Spinal cord (tissue), 10 donors: ENCODE measurements around the gene EPHA7. TPM values are rescaled to one million over a fixed set of nuclear protein-coding genes. Genes with fewer than 3 reads are reported as not detected.

Source experiments
- DNase-seq, 6 donors: peaks; one replicate each; pipeline versions ENCODE4 v3.0.0 to v3.0.0-alpha.2; 2013 to 2015; ENCODE audit warnings: low spot score in 6 of 6, low read depth in 4 of 6
- H3K27ac ChIP-seq: one replicate; pipeline ENCODE4 v1.5.1; 2013; ENCODE audit warnings: low read depth, low read length, control low read depth
- H3K27me3 ChIP-seq: one replicate; pipeline ENCODE4 v1.6.1; 2013; ENCODE audit warnings: low read length; ENCODE audit not compliant: control insufficient read depth, insufficient read depth
- H3K36me3 ChIP-seq: one replicate; pipeline ENCODE4 v1.6.1; 2013; ENCODE audit warnings: low read length; ENCODE audit not compliant: control insufficient read depth, insufficient read depth
- H3K4me1 ChIP-seq: one replicate; pipeline ENCODE4 v1.6.1; 2013; ENCODE audit warnings: low read length; ENCODE audit not compliant: control insufficient read depth, insufficient read depth
- H3K4me3 ChIP-seq: one replicate; pipeline ENCODE4 v1.5.1; 2013; ENCODE audit warnings: low read depth, low read length, control low read depth
- H3K9me3 ChIP-seq: one replicate; pipeline ENCODE4 v1.6.1; 2013; ENCODE audit warnings: low read length; ENCODE audit not compliant: control insufficient read depth, insufficient read depth
- WGBS: methylation state at CpG from one replicate; pipeline ENCODE4 v1.1.5; 2013; ENCODE audit warnings: missing lambda C conversion rate; ENCODE audit not compliant: insufficient coverage; 5-methylcytosine and 5-hydroxymethylcytosine counted together
- polyA plus RNA-seq, 2 donors: library from polyadenylated mRNA; unstranded; fragments of 120-200 nt; gene quantifications; one replicate each; pipeline ENCODE4 v1.2.1, GENCODE V29; 2013; ENCODE audit not compliant: insufficient read length in 2 of 2
- total RNA-seq, 2 donors: library from RNA; depleted of rRNA in 1 of 2; stranded (reverse); fragments of 120-200 nt in 1 of 2; fragments of >200 nt in 1 of 2; gene quantifications; one replicate each; pipeline versions ENCODE4 v1.2.3 to v1.2.4, GENCODE V29; 2013 to 2014
- donor health status: healthy.

Gene EPHA7
- total and polyA plus RNA-seq, 4 donors: 16.3 to 90.2 (median 45.7) TPM

- no peaks in the 10 kb centered on the region for H3K4me1 ChIP-seq
- no peaks in the 10 kb centered on the region for H3K9me3 ChIP-seq
- no peaks in the 10 kb centered on the region for H3K27me3 ChIP-seq
- WGBS: no CpG with 5 or more reads among the region's 2 CpGs
- DNase-seq: no peak
- H3K36me3 ChIP-seq: no peaks in the 10 kb centered on the region
- no peak overlapping the region for H3K27ac ChIP-seq
- no peak overlapping the region for H3K4me3 ChIP-seq
Measured at GRCh38 chr6:93337772-93338394, 81.5 kb downstream of the EPHA7 start.

GRCh38 chr6:93337014-93337413, 82.3 kb downstream of the EPHA7 start:
- no peak for DNase-seq
- no peaks in the 10 kb centered on the region for H3K36me3 ChIP-seq
- H3K4me1 ChIP-seq: no peaks in the 10 kb centered on the region
- no peaks in the 10 kb centered on the region for H3K27me3 ChIP-seq
- no peak overlapping the region for H3K4me3 ChIP-seq
- no peak overlapping the region for H3K27ac ChIP-seq
- no peaks in the 10 kb centered on the region for H3K9me3 ChIP-seq
- no CpG with 5 or more reads among the region's 1 CpG for WGBS

GRCh38 chr6:93329301-93330000, 89.9 kb downstream of the EPHA7 start:
- Histone ChIP-seq H3K4me1 (no peaks in the 10 kb centered on the region), H3K36me3 (no peaks in the 10 kb centered on the region), H3K9me3 (no peaks in the 10 kb centered on the region), H3K4me3 (no peak overlapping the region), H3K27ac (no peak overlapping the region), H3K27me3 (no peaks in the 10 kb centered on the region)
- WGBS: no CpG with 5 or more reads among the region's 2 CpGs
- DNase-seq: no peak

GRCh38 chr6:93327857-93328256, 91.5 kb downstream of the EPHA7 start:
- Histone ChIP-seq H3K27me3 (no peaks in the 10 kb centered on the region), H3K4me3 (no peak overlapping the region), H3K27ac (no peak overlapping the region), H3K9me3 (no peaks in the 10 kb centered on the region), H3K36me3 (no peaks in the 10 kb centered on the region), H3K4me1 (no peaks in the 10 kb centered on the region)
- DNase-seq: no peak
- 95% methylated on average over 2 of the region's 3 CpGs for WGBS

GRCh38 chr6:93325761-93326160, 93.6 kb downstream of the EPHA7 start:
- no peak overlapping the region for H3K27ac ChIP-seq
- H3K36me3 ChIP-seq: no peaks in the 10 kb centered on the region
- no peak for DNase-seq
- H3K4me1 ChIP-seq: no peaks in the 10 kb centered on the region
- no CpG with 5 or more reads among the region's 3 CpGs for WGBS
- H3K9me3 ChIP-seq: no peaks in the 10 kb centered on the region
- H3K27me3 ChIP-seq: no peaks in the 10 kb centered on the region
- H3K4me3 ChIP-seq: no peak overlapping the region

- H3K9me3 ChIP-seq: no peaks in the 10 kb centered on the region
- no CpG with 5 or more reads among the region's 1 CpG for WGBS
- DNase-seq: peak in 1 of 6 donors; percentile 92
- H3K4me3 ChIP-seq: no peak overlapping the region
- H3K27ac ChIP-seq: no peak overlapping the region
- no peaks in the 10 kb centered on the region for H3K27me3 ChIP-seq
- H3K36me3 ChIP-seq: no peaks in the 10 kb centered on the region
- no peaks in the 10 kb centered on the region for H3K4me1 ChIP-seq
Measured at GRCh38 chr6:93323630-93324029, 95.7 kb downstream of the EPHA7 start.

- no CpG with 5 or more reads among the region's 1 CpG for WGBS
- DNase-seq: peak in 1 of 6 donors; percentile 52
- H3K9me3 ChIP-seq: no peaks in the 10 kb centered on the region
Measured at GRCh38 chr6:93322651-93323050, 96.7 kb downstream of the EPHA7 start.

GRCh38 chr6:93319304-93319703, 100.1 kb downstream of the EPHA7 start:
- no peaks in the 10 kb centered on the region for H3K27me3 ChIP-seq
- H3K4me3 ChIP-seq: no peak overlapping the region
- H3K27ac ChIP-seq: no peak overlapping the region
- no peaks in the 10 kb centered on the region for H3K9me3 ChIP-seq
- H3K4me1 ChIP-seq: no peaks in the 10 kb centered on the region
- no peak for DNase-seq
- no peaks in the 10 kb centered on the region for H3K36me3 ChIP-seq
- WGBS: 71% methylated on average over 1 of the region's 2 CpGs

More at GRCh38 chr6:93322651-93323050, 96.7 kb downstream of the EPHA7 start:
- H3K27ac ChIP-seq: no peak overlapping the region
- no peaks in the 10 kb centered on the region for H3K36me3 ChIP-seq
- no peak overlapping the region for H3K4me3 ChIP-seq
- H3K27me3 ChIP-seq: no peaks in the 10 kb centered on the region
- H3K4me1 ChIP-seq: no peaks in the 10 kb centered on the region

GRCh38 chr6:93318121-93318520, 101.2 kb downstream of the EPHA7 start:
- Histone ChIP-seq H3K4me3 (no peak overlapping the region), H3K9me3 (no peaks in the 10 kb centered on the region), H3K36me3 (no peaks in the 10 kb centered on the region), H3K4me1 (no peaks in the 10 kb centered on the region), H3K27ac (no peak overlapping the region), H3K27me3 (no peaks in the 10 kb centered on the region)
- no CpG with 5 or more reads among the region's 1 CpG for WGBS
- peak in 2 of 6 donors; percentile 18 to 91 for DNase-seq

GRCh38 chr6:93317592-93317991, 101.8 kb downstream of the EPHA7 start:
- H3K36me3 ChIP-seq: no peaks in the 10 kb centered on the region

More at GRCh38 chr6:93317592-93317991, 101.8 kb downstream of the EPHA7 start:
- H3K4me3 ChIP-seq: no peak overlapping the region
- H3K27ac ChIP-seq: no peak overlapping the region
- H3K27me3 ChIP-seq: no peaks in the 10 kb centered on the region
- H3K4me1 ChIP-seq: no peaks in the 10 kb centered on the region
- no peaks in the 10 kb centered on the region for H3K9me3 ChIP-seq
- peak in 1 of 6 donors; percentile 65 for DNase-seq
